ENCODE measurements around the gene GTF2F2. TPM values are rescaled to one million over a fixed set of nuclear protein-coding genes. Genes with fewer than 3 reads are reported as not detected.
A peak's percentile ranks its signal among the peaks of the same experiment; 100 is the strongest.

Gene GTF2F2
- total and polyA plus RNA-seq, 7 donors, result 18.5 to 32.7 (median 28.5) TPM

DNA sequence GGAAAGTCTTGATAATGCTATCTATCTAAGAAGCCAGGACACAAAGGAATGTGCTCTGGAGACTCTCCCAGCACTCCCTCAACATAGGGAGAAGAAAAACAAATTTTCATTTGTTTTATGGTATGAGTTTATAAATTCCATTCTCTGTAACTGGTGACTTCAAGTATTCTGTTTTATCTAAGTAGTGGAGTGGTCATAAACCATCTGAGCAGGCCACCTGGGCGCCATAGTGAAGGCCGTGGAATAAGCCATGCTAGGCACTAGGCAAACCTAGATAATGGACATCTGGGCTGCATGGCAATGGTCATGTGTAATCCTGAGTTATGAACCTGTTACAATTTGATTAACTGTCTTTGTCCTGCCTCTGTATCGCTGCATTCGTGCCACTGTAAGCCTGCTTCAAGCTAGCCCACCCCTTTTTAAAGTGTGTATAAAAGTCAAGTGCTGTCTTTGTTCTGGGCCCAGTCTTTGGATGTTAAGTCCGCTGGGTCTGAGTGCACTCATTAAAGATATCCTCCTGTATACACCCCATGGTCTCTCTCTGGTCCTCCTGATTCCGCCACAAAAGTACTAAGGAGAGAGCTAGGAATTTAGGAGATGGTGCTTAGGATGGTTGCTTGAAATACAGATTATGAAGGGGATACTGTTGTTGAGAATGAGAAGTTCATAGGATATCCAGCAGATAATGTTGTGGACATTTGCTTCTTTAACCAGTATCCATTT, 13.2 kb downstream of the GTF2F2 start:
- no peaks in the 10 kb centered on the region for H3K27me3 ChIP-seq
- DNase-seq, result no peak
- no peaks in the 10 kb centered on the region for H3K9me3 ChIP-seq
- intact Hi-C loops (cut with DNase I), result no loop called here
- 95 to 98% methylated on average over 6 of the region's 6 CpGs for WGBS, 2 donors
- peak overlapping the region in 2 of 4 donors; percentile 54 for H3K27ac ChIP-seq
- no peak for TF ChIP-seq POLR2AphosphoS5 (IDR thresholded peaks at IDR 0.05)
- TF ChIP-seq, protein P1, sequence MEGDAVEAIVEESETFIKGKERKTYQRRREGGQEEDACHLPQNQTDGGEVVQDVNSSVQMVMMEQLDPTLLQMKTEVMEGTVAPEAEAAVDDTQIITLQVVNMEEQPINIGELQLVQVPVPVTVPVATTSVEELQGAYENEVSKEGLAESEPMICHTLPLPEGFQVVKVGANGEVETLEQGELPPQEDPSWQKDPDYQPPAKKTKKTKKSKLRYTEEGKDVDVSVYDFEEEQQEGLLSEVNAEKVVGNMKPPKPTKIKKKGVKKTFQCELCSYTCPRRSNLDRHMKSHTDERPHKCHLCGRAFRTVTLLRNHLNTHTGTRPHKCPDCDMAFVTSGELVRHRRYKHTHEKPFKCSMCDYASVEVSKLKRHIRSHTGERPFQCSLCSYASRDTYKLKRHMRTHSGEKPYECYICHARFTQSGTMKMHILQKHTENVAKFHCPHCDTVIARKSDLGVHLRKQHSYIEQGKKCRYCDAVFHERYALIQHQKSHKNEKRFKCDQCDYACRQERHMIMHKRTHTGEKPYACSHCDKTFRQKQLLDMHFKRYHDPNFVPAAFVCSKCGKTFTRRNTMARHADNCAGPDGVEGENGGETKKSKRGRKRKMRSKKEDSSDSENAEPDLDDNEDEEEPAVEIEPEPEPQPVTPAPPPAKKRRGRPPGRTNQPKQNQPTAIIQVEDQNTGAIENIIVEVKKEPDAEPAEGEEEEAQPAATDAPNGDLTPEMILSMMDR (IDR thresholded peaks at IDR 0.05), result no peak
- TF ChIP-seq POLR2A (IDR thresholded peaks at IDR 0.05), result no peak
- no peak for TF ChIP-seq EP300 (IDR thresholded peaks at IDR 0.05)
- H3K4me1 ChIP-seq, result peaks cover 0 to 36% (median 17%) of the 10 kb centered on the region in 4 donors
- no peak overlapping the region for H3K4me3 ChIP-seq
- peaks cover 0 to 3% (median 0%) of the 10 kb centered on the region in 4 donors for H3K36me3 ChIP-seq

DNA sequence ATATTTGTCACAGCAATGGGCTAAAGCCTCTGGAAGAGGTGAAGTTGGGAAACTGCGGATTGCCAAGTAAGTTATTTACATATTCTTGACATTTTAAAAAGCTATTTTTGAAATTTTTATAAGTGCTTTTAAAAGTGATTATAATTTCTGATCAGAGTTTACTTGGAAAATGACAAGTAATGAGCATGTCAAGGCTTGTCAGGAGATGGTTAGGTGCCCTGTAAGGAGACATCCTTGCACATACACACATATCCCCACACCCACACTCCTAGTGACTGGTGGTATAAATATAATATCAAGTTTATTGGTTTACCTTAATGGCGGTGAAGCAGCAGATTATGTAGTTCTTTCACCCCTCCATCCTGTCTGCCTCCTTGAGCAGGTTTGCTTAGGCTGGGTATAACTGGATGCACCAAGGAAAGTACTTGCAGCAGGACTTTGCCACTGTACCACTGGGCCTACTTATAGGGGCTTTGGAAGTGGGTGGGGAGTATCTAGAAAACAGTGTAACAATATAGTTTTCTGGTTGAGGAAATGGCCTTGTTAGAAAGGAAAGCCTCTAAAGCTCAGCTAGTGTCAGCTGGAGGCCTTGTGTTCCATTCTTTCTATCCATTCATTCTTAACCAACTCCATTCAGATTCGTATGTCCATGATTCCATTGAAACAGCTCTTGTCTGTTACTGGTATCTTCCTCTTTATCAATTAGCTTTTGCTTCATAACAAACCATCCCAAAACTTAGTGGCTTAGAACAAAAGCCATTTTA, 16.6 kb downstream of the GTF2F2 start:
- peaks cover 0 to 46% (median 17%) of the 10 kb centered on the region in 4 donors for H3K4me1 ChIP-seq
- no peak for TF ChIP-seq POLR2AphosphoS5 (IDR thresholded peaks at IDR 0.05)
- TF ChIP-seq, protein P1 (IDR thresholded peaks at IDR 0.05), result no peak
- TF ChIP-seq EP300 (IDR thresholded peaks at IDR 0.05), result no peak
- no peak for TF ChIP-seq POLR2A (IDR thresholded peaks at IDR 0.05)
- WGBS, 2 donors, result 87 to 89% methylated on average over 3 of the region's 3 CpGs
- DNase-seq, result no peak
- no peaks in the 10 kb centered on the region for H3K27me3 ChIP-seq
- peaks cover 0 to 8% (median 2%) of the 10 kb centered on the region in 4 donors for H3K36me3 ChIP-seq
- intact Hi-C loops (cut with DNase I), result no loop called here
- H3K27ac ChIP-seq, result no peak overlapping the region
- H3K4me3 ChIP-seq, result no peak overlapping the region
- H3K9me3 ChIP-seq, result no peaks in the 10 kb centered on the region

DNA sequence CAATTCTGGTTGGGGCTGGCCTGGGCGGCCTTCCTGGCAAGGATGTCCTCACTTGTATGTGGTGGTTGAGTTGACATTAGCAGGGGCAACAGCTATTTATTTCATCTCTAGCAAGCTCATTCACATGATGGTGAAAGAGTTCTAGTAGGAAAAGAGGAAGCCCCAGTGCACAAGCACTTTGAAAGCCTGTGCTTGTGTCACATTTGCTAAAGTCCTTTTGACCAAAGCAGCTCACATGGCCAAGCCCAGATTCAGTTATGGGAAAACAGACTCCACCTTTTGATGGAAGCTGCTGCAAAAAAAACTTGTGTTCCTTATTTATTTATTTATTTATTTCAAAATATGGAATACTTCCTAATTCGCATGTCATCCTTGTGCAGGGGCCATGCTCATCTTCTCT, 17.2 kb downstream of the GTF2F2 start:
- Histone ChIP-seq H3K27me3 (no peaks in the 10 kb centered on the region), H3K4me3 (no peak overlapping the region), H3K36me3 (peaks cover 0 to 8% (median 2%) of the 10 kb centered on the region in 4 donors), H3K9me3 (no peaks in the 10 kb centered on the region), H3K4me1 (peaks cover 0 to 47% (median 17%) of the 10 kb centered on the region in 4 donors), H3K27ac (no peak overlapping the region)
- TF ChIP-seq EP300 (IDR thresholded peaks at IDR 0.05) (no peak), POLR2AphosphoS5 (IDR thresholded peaks at IDR 0.05) (no peak), POLR2A (IDR thresholded peaks at IDR 0.05) (no peak)
- TF ChIP-seq, protein P1 (IDR thresholded peaks at IDR 0.05), result no peak
- WGBS, 2 donors, result 95 to 98% methylated on average over 2 of the region's 2 CpGs
- intact Hi-C loops (cut with DNase I), result no loop called here
- DNase-seq, result no peak

DNA sequence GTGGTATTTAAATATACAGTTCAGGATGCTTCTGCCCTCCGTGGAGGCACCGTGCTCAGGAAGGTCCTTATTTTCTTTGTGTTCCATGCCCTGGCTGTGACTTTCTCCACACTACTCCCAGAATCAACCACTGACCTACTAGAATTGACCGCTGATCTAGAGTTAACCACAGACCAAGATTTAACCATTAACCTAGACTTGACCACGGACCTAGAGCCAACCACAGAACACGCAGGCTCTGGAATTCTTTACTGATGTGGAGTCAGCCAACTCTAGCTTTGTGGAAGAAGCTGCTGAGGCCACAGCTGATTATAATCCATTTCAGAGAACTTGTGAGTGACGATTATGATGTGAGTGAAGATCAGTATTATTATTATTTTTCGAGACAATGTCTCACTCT, 18.0 kb downstream of the GTF2F2 start:
- no peak for DNase-seq
- peaks cover 0 to 8% (median 2%) of the 10 kb centered on the region in 4 donors for H3K36me3 ChIP-seq
- no peak overlapping the region for H3K4me3 ChIP-seq
- intact Hi-C loops (cut with DNase I), result no loop called here
- no peaks in the 10 kb centered on the region for H3K9me3 ChIP-seq
- H3K4me1 ChIP-seq, result peaks cover 0 to 47% (median 15%) of the 10 kb centered on the region in 4 donors
- no peaks in the 10 kb centered on the region for H3K27me3 ChIP-seq
- no peak overlapping the region for H3K27ac ChIP-seq
- TF ChIP-seq EP300 (IDR thresholded peaks at IDR 0.05), result no peak
- TF ChIP-seq, protein P1 (IDR thresholded peaks at IDR 0.05), result no peak
- TF ChIP-seq POLR2AphosphoS5 (IDR thresholded peaks at IDR 0.05), result no peak
- no peak for TF ChIP-seq POLR2A (IDR thresholded peaks at IDR 0.05)
- 95% methylated on average over 7 of the region's 7 CpGs for WGBS, 2 donors
